HEK293 (cell line): ENCODE data around the gene PPP1R14C.

ENCODE experiments used
- CTCF ChIA-PET: fragments of 350-600 bp; formaldehyde crosslinking; extraction: SDS; loops from one replicate; lab custom pipeline; 2021; ENCODE audit warnings: antibody characterized with exemption; lab: Yijun Ruan, JAX
- POLR2A ChIA-PET: fragments of 300-600 bp; formaldehyde crosslinking; extraction: SDS; loops from one replicate; lab custom pipeline; 2020; ENCODE audit warnings: antibody characterized with exemption, inconsistent platforms; lab: Yijun Ruan, JAX
- H3K27ac ChIP-seq: fragments of 200-500 bp; sonication (Bioruptor generic); 2 replicates; pipeline ENCODE4 v1.5.1; 2014; ENCODE audit warnings: low read depth, low read length, control low read depth, inconsistent platforms; ENCODE audit errors: extremely low read depth
- H3K36me3 ChIP-seq, 2 experiments: fragments of 200-500 bp in 1 of 2; sonication (Bioruptor generic) in 1 of 2; 1 replicate in 1 of 2; 2 replicates in 1 of 2; pipeline ENCODE4 v1.5.1; 2014 to 2017; ENCODE audit warnings: inconsistent platforms in 2 of 2, low read length in 2 of 2; ENCODE audit not compliant: control insufficient read depth in 2 of 2, insufficient read depth in 1 of 2
- H3K4me1 ChIP-seq: fragments of 200-500 bp; sonication (Bioruptor generic); 2 replicates; pipeline ENCODE4 v1.5.1; 2014; ENCODE audit warnings: mild to moderate bottlenecking, low read length, inconsistent platforms; ENCODE audit not compliant: control insufficient read depth, insufficient read depth
- H3K4me3 ChIP-seq: 2 replicates; pipeline ENCODE4 v1.5.1; 2011; ENCODE audit warnings: low read depth, mild to moderate bottlenecking, control low read depth, low read length, moderate library complexity
- H3K9me3 ChIP-seq: fragments of 200-500 bp; sonication (Bioruptor generic); 2 replicates; pipeline ENCODE4 v1.5.1; 2014; ENCODE audit warnings: low read depth, low read length, inconsistent platforms; ENCODE audit not compliant: control insufficient read depth, insufficient read depth
- ELK4 ChIP-seq: IDR thresholded peaks from 2 replicates; pipeline ENCODE4 v1.6.1; 2011; ENCODE audit warnings: mild to moderate bottlenecking, low read depth, low read length, borderline replicate concordance
- GFI1B ChIP-seq: fragments of 450-650 bp; formaldehyde crosslinking; IDR thresholded peaks from 2 replicates; pipeline ENCODE4 v1.5.1; 2016; ENCODE audit warnings: missing biosample characterization, missing genetic modification characterization
- PRDM2 ChIP-seq: fragments of 450-650 bp; formaldehyde crosslinking; IDR thresholded peaks from 2 replicates; pipeline ENCODE4 v1.5.1; 2016; ENCODE audit warnings: missing biosample characterization, missing genetic modification characterization, borderline replicate concordance
- ZBTB17 ChIP-seq: fragments of 450-650 bp; formaldehyde crosslinking; IDR thresholded peaks from 2 replicates; pipeline ENCODE4 v1.5.1; 2016; ENCODE audit warnings: missing biosample characterization, missing genetic modification characterization
- ZFHX2 ChIP-seq: fragments of 450-650 bp; formaldehyde crosslinking; conservative IDR thresholded peaks from 2 replicates; pipeline ENCODE4 v1.5.1; 2016; ENCODE audit warnings: missing biosample characterization, missing genetic modification characterization
- ZFP3 ChIP-seq: fragments of 450-650 bp; formaldehyde crosslinking; IDR thresholded peaks from 2 replicates; pipeline ENCODE4 v1.5.1; 2016; ENCODE audit warnings: low read depth, missing biosample characterization, missing genetic modification characterization
- ZFP41 ChIP-seq: fragments of 450-650 bp; formaldehyde crosslinking; IDR thresholded peaks from 2 replicates; pipeline ENCODE4 v1.5.1; 2016; ENCODE audit warnings: missing biosample characterization, missing genetic modification characterization, borderline replicate concordance
- ZIC2 ChIP-seq: fragments of 450-650 bp; formaldehyde crosslinking; IDR thresholded peaks from 2 replicates; pipeline ENCODE4 v1.5.1; 2016; ENCODE audit warnings: missing biosample characterization, missing genetic modification characterization
- ZNF148 ChIP-seq: fragments of 450-650 bp; formaldehyde crosslinking; IDR thresholded peaks from 2 replicates; pipeline ENCODE4 v1.5.0; 2017; ENCODE audit warnings: missing biosample characterization, missing genetic modification characterization, borderline replicate concordance
- ZNF169 ChIP-seq: fragments of 450-650 bp; formaldehyde crosslinking; IDR thresholded peaks from 2 replicates; pipeline ENCODE4 v1.5.1; 2016; ENCODE audit warnings: missing biosample characterization, missing genetic modification characterization
- ZNF292 ChIP-seq: fragments of 450-650 bp; formaldehyde crosslinking; IDR thresholded peaks from 2 replicates; pipeline ENCODE4 v1.5.1; 2016; ENCODE audit warnings: low read depth, missing biosample characterization, missing genetic modification characterization, borderline replicate concordance
- ZNF302 ChIP-seq: fragments of 450-650 bp; formaldehyde crosslinking; IDR thresholded peaks from 2 replicates; pipeline ENCODE4 v1.5.1; 2016; ENCODE audit warnings: missing biosample characterization, missing genetic modification characterization, low read depth
- ZNF514 ChIP-seq: fragments of 450-650 bp; formaldehyde crosslinking; IDR thresholded peaks from 2 replicates; pipeline ENCODE4 v1.5.1; 2016; ENCODE audit warnings: missing biosample characterization, missing genetic modification characterization
- ZNF596 ChIP-seq: fragments of 450-650 bp; IDR thresholded peaks from 2 replicates; pipeline ENCODE4 v1.5.0; 2018; ENCODE audit warnings: missing biosample characterization, mild to moderate bottlenecking, missing genetic modification characterization, moderate library complexity
- ZNF707 ChIP-seq: fragments of 450-650 bp; formaldehyde crosslinking; IDR thresholded peaks from 2 replicates; pipeline ENCODE4 v1.5.1; 2016; ENCODE audit warnings: missing biosample characterization, missing genetic modification characterization
- ZNF747 ChIP-seq: fragments of 450-650 bp; formaldehyde crosslinking; IDR thresholded peaks from 2 replicates; pipeline ENCODE4 v1.5.1; 2016; ENCODE audit warnings: missing biosample characterization, missing genetic modification characterization
- TF ChIP-seq, protein P1 (sequence below): fragments of 450-650 bp; formaldehyde crosslinking; IDR thresholded peaks from 2 replicates; pipeline ENCODE4; 2016; ENCODE audit warnings: missing biosample characterization, missing genetic modification characterization
- TF ChIP-seq, protein P2 (sequence below): fragments of 450-650 bp; formaldehyde crosslinking; IDR thresholded peaks from 2 replicates; pipeline ENCODE4 v1.5.1; 2016; ENCODE audit warnings: missing biosample characterization, missing genetic modification characterization

PPP1R14C gene

DNA sequence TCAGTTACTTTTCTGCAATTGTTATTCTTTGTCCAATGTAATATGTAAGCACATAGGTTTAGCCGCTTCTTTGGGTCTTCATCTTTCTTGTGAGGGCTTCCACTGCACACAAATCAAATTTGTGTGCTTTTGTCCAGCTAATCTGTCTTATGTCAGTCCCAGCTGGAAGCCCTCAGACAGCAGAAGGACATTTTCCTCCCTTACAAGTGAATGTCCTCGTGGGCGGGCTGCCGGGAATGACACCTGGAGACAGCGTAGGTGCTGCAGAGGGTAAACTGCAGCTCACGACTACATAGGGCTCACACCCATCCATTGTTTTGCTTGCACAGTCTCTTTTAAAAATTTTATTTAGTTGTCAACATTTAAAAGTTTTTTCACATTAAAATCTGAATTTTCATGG is 24.6 kb upstream of the PPP1R14C start (continued):
- TF ChIP-seq ZNF292: no peak
- TF ChIP-seq ZFP3 (tag by site-specific recombination): no peak
- TF ChIP-seq ZNF707 (tag by site-specific recombination): no peak
- TF ChIP-seq ZNF747 (tag by site-specific recombination): no peak
- no peak for TF ChIP-seq ZNF596 (tag by site-specific recombination)
- TF ChIP-seq ZNF148 (tag by site-specific recombination): no peak
- TF ChIP-seq ZFP41 (tag by site-specific recombination): no peak
- TF ChIP-seq PRDM2 (tag by site-specific recombination): no peak
- TF ChIP-seq ZFHX2 (tag by site-specific recombination): no peak

GRCh38 chr6:150118627-150119026 is 24.2 kb upstream of the PPP1R14C start:
- Histone ChIP-seq H3K36me3 (no peaks in the 10 kb centered on the region), H3K27ac (no peak overlapping the region), H3K4me1 (no peaks in the 10 kb centered on the region), H3K4me3 (no peak overlapping the region), H3K9me3 (no peaks in the 10 kb centered on the region)
- TF ChIP-seq ZNF514 (tag by site-specific recombination) (no peak), GFI1B (tag by site-specific recombination) (no peak), ZNF169 (tag by site-specific recombination) (no peak), ZNF302 (no peak)
- TF ChIP-seq, protein P1, sequence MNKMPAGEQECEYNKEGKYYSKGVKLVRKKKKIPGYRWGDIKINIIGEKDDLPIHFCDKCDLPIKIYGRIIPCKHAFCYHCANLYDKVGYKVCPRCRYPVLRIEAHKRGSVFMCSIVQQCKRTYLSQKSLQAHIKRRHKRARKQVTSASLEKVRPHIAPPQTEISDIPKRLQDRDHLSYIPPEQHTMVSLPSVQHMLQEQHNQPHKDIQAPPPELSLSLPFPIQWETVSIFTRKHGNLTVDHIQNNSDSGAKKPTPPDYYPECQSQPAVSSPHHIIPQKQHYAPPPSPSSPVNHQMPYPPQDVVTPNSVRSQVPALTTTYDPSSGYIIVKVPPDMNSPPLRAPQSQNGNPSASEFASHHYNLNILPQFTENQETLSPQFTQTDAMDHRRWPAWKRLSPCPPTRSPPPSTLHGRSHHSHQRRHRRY: no peak
- CTCF ChIA-PET: interaction anchor here (0.5 to 2.0 kb wide), 4 partner anchors 38 to 250 kb away, joined by 3 to 14 read pairs (median 4); partner anchors contain the start of gene IYD
- POLR2A ChIA-PET: no interaction called here

DNA sequence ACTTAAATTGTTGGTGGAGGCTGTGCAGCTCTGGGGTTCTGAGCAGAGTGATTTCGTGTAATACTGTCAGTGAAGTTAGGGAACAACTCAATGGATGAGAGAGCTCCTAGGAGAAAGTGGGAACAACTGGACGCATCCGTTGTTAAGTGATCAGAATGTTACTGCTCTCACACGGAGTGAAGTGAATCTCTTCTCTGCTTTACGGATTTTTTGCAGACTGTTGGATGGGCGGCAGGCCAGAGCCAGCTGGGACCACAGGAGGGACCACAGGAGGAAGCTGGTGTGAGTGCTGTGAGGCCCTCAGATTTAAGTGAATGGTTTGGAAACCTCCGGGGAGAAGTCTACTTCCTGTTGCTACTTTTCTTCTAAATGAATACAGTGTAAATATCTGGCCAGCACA is 23.7 kb upstream of the PPP1R14C start:
- H3K27ac ChIP-seq: no peak overlapping the region
- TF ChIP-seq, protein P2, sequence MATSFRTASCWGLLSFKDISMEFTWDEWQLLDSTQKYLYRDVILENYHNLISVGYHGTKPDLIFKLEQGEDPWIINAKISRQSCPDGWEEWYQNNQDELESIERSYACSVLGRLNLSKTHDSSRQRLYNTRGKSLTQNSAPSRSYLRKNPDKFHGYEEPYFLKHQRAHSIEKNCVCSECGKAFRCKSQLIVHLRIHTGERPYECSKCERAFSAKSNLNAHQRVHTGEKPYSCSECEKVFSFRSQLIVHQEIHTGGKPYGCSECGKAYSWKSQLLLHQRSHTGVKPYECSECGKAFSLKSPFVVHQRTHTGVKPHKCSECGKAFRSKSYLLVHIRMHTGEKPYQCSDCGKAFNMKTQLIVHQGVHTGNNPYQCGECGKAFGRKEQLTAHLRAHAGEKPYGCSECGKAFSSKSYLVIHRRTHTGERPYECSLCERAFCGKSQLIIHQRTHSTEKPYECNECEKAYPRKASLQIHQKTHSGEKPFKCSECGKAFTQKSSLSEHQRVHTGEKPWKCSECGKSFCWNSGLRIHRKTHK (tag by site-specific recombination): no peak
- no peak for TF ChIP-seq ELK4
- TF ChIP-seq ZBTB17 (tag by site-specific recombination): no peak
- peak; percentile 76 for TF ChIP-seq ZIC2 (tag by site-specific recombination)
- TF ChIP-seq, all 188 proteins: peak for 1
- ChIA-PET POLR2A (no interaction called here), CTCF (interaction anchor here (0.5 to 2.0 kb wide), 3 partner anchors 38 to 250 kb away, joined by 3 to 14 read pairs (median 5); partner anchors contain the start of gene IYD)
- Histone ChIP-seq H3K4me1 (no peaks in the 10 kb centered on the region), H3K9me3 (no peaks in the 10 kb centered on the region), H3K4me3 (no peak overlapping the region), H3K36me3 (no peaks in the 10 kb centered on the region)
